NCI-H774 (cell line): ENCODE results near the gene TMEM203.

Source experiments
- DNase-seq: peaks from one replicate; lab custom pipeline; 2025; lab: John Stamatoyannopoulos, UW

Gene TMEM203

GRCh38 chr9:137165250-137165836 is 40.1 kb downstream of the TMEM203 start:
- no peak for DNase-seq

GRCh38 chr9:137164370-137165249 is 40.8 kb downstream of the TMEM203 start:
- DNase-seq: no peak

- DNase-seq: no peak
Observed at GRCh38 chr9:137163805-137164204, 41.6 kb downstream of the TMEM203 start.

GRCh38 chr9:137163365-137163715 is 42.1 kb downstream of the TMEM203 start:
- no peak for DNase-seq

GRCh38 chr9:137162505-137163364 is 42.7 kb downstream of the TMEM203 start:
- DNase-seq: no peak

GRCh38 chr9:137161558-137162486 is 43.6 kb downstream of the TMEM203 start:
- no peak for DNase-seq

- DNase-seq: no peak
Observed at GRCh38 chr9:137160716-137161557, 44.5 kb downstream of the TMEM203 start.

- no peak for DNase-seq
Observed at GRCh38 chr9:137160054-137160425, 45.4 kb downstream of the TMEM203 start.

- no peak for DNase-seq
Observed at GRCh38 chr9:137159105-137160053, 46.1 kb downstream of the TMEM203 start.

GRCh38 chr9:137158625-137159024 is 46.8 kb downstream of the TMEM203 start:
- peak; percentile 33 for DNase-seq

GRCh38 chr9:137157618-137158415 is 47.6 kb downstream of the TMEM203 start:
- DNase-seq: no peak

- peak; percentile 15 for DNase-seq
Observed at GRCh38 chr9:137156567-137157375, 48.7 kb downstream of the TMEM203 start.
